Myocyte (in vitro differentiated cells): ENCODE results near the gene SLC35E1. TPM values are rescaled to one million over a fixed set of nuclear protein-coding genes. Genes with fewer than 3 reads are reported as not detected.

Experiments
- DNase-seq: peaks from one replicate; pipeline ENCODE4 v3.0.0-alpha.2; 2012; ENCODE audit warnings: low read depth
- total RNA-seq: library from RNA; depleted of rRNA; stranded (reverse); fragments of >200 nt; gene quantifications from 2 replicates; pipeline ENCODE4 v1.2.3, GENCODE V29; 2014

Gene SLC35E1
- total RNA-seq, 1 donor from 2014 or later = 33.2 TPM

- DNase-seq = no peak
Observed at GRCh38 chr19:16582486-16583261, 10.5 kb upstream of the SLC35E1 start.

GRCh38 chr19:16581971-16582343 lies 9.7 kb upstream of the SLC35E1 start:
- DNase-seq = no peak

- DNase-seq = peak; percentile 81
Observed at GRCh38 chr19:16581145-16581970, 9.1 kb upstream of the SLC35E1 start.

GRCh38 chr19:16579381-16579780 lies 7.2 kb upstream of the SLC35E1 start:
- no peak for DNase-seq

- DNase-seq = no peak
Observed at GRCh38 chr19:16577531-16577985, 5.3 kb upstream of the SLC35E1 start.

- DNase-seq = no peak
Observed at GRCh38 chr19:16576690-16577530, 4.7 kb upstream of the SLC35E1 start.

GRCh38 chr19:16575861-16576689 lies 3.9 kb upstream of the SLC35E1 start:
- no peak for DNase-seq

- DNase-seq = peak; percentile 88
Observed at GRCh38 chr19:16575282-16575681, 3.1 kb upstream of the SLC35E1 start.

GRCh38 chr19:16573925-16574324 lies 1.7 kb upstream of the SLC35E1 start:
- DNase-seq = peak; percentile 65

GRCh38 chr19:16573296-16573695 lies 1.1 kb upstream of the SLC35E1 start:
- no peak for DNase-seq

GRCh38 chr19:16571822-16572331 lies 338 bp downstream of the SLC35E1 start:
- no peak for DNase-seq

- DNase-seq = no peak
Observed at GRCh38 chr19:16571283-16571682, 932 bp downstream of the SLC35E1 start.

GRCh38 chr19:16569609-16570320 lies 2.5 kb downstream of the SLC35E1 start:
- no peak for DNase-seq

GRCh38 chr19:16566702-16567101 lies 5.5 kb downstream of the SLC35E1 start:
- no peak for DNase-seq

GRCh38 chr19:16566161-16566560 lies 6.1 kb downstream of the SLC35E1 start:
- no peak for DNase-seq

GRCh38 chr19:16564842-16565241 lies 7.4 kb downstream of the SLC35E1 start:
- no peak for DNase-seq

- DNase-seq = no peak
Observed at GRCh38 chr19:16562608-16563025, 9.6 kb downstream of the SLC35E1 start.

GRCh38 chr19:16561382-16561781 lies 10.8 kb downstream of the SLC35E1 start:
- DNase-seq = peak; percentile 93

- peak; percentile 87 for DNase-seq
Observed at GRCh38 chr19:16559780-16560276, 12.4 kb downstream of the SLC35E1 start.
